ENCODE data around the gene CHAT.

CHAT gene

DNA sequence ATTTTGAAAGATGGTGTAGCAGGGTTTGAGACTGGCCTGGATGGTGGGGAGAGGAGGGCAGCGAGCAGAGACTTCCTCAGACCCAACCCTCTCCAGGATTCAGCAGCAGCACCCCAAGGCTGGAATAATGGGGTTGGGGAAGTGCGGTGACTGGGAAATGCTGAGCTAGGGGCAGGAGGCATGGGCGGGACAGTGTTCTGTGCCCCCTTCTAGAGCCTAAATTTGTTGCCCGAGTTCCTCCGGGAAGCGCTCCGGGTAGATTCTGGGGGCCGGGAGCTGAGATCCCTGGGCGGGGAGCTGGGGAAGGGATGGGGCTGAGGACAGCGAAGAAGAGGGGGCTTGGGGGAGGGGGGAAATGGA lies at the start of gene CHAT:
TSS of gene CHAT (plus strand) at position 156 of the 360 bp plus-strand sequence. CDS start at position 309, 153 bp downstream.
- no peak for DNase-seq

DNA sequence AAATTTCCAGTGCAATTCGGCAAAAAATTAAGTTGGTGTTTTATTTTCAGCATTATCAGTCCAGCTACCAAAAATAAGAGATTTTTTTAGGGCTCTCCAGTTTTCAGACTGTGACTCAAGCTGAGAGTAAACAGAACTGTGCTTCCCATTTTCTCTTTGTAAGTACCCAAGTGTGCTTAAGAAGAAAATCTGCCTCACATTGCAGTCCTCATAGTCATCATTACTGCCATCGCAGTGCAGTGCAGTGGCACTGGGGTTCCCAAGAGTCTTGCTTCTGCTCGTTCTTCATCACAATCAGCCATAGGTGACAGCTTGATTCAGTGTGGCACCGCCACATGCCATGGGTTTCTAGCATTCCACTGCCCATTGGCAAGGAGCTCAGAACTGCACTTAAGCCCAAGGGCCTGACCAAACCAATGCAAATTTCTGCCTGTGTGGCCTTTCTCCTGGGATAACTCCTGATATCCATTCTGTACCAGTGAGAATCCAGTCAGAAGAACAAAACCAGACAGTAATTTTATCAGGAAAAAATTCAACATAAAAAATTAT lies 49.3 kb upstream of the CHAT start:
- DNase-seq: no peak

DNA sequence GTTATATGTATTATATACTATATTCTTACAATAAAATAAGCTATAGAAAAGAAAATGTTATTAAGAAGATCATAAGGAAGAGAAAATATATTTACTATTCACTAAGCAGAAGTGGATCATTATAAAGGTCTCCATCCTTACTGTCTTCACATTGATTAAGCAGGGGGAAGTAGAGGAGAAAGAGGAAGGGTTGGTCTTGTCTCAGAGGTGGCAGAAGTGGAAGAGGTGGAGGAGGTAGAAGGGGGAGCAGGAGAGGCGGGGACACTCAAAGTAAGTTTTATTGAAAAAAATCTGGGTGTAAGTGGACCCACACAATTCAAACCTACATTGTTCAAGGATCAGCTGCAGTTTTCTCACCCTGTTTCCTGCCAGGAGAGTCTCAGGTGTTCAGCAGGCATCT lies 46.0 kb upstream of the CHAT start:
- DNase-seq: no peak

GRCh38 chr10:49568235-49568634 lies 45.6 kb upstream of the CHAT start:
- DNase-seq: no peak

GRCh38 chr10:49569031-49569631 lies 44.7 kb upstream of the CHAT start:
- DNase-seq: no peak

GRCh38 chr10:49571388-49571787 lies 42.4 kb upstream of the CHAT start:
- peak; percentile 12 for DNase-seq

DNA sequence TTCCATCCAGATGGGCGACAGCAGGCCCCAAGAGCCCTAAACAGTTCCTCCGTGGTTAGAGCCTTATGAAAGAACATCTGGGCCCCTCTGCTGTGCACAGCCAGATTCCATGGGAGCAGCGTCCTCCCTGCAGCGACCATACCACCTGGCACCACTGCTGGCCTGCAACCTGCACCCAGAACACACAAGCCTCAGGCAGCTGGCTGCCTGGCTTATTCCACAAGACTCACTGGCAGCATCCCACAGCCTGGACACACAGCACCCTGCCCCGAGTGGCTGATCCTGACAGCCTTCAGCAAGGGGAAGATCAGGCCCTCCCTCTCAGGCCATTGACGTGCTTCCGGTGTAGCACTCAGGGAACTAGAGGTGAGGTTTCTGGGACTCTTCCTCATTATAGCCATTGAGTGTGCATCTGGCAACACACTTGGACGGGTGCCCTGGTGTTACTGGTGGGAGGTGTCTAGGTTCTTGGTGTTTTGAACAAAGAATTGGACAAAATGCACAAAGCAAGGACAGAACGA lies 41.2 kb upstream of the CHAT start:
- no peak for DNase-seq

DNA sequence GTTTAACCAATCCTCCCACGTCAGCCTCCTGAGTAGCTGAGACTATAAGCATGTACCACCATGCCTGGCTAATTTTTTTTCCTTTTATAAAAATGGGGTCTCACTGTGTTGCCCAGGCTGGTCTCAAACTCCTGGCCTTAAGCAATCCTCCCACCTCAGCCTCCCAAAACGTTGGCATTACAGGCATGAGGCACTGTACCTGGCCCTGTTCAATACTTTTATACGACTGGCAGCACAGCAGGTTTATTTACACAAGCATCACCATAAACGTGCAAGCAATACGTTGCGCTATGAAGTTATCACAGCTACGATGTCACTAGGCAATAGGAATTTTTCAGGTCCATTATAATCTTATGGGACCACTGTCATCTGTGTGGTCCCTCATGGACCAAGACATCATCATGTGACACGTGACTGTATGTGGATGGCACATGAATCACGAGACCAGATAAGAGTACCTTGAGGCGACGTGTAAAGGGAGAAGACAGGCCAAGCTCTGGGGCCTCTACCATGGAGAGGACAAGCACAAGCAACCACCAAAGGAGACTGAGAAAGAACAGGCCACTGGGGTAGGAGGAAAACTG lies 38.3 kb upstream of the CHAT start:
- DNase-seq: no peak

- DNase-seq: no peak
These were observed 36.5 kb upstream of the CHAT start for GRCh38 chr10:49577182-49577925.

DNA sequence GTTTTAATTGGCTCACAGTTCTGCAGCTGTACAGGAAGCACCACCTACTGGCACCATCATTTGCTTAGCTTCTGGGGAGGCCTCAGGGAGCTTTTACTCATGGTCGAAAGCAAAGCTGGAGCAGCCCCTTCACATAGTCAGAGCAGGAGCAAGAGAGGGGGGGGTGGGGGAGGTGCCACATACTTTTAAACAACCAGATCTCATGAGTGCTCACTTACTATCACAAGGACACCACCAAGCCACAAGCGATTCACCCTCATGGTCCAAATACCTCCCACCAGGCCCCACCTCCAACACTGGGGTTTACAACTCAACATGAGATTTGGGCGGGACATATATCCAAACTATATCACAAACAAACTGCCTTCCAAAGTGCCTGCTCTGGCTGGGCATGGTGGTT lies 35.4 kb upstream of the CHAT start:
- no peak for DNase-seq

DNA sequence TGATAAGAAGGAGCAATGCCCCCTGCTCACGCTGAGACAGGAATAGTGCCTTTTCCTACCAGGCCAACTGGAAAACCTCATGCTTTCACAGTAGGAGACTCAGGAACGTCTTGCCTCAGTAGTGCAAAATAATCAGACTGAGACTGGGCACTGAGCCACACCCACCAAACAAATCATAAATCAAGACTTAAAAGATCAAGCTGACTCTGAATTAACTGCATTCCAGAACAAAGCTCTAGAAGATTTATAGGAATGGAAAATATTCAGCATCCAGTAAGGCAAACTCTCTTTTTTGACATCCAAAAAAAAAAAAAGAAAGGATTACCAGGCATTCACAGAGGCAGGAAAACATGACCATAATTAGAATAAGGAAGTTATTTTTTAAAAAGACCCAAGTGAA lies 34.2 kb upstream of the CHAT start:
- no peak for DNase-seq

GRCh38 chr10:49585387-49585786 lies 28.4 kb upstream of the CHAT start:
- no peak for DNase-seq

DNA sequence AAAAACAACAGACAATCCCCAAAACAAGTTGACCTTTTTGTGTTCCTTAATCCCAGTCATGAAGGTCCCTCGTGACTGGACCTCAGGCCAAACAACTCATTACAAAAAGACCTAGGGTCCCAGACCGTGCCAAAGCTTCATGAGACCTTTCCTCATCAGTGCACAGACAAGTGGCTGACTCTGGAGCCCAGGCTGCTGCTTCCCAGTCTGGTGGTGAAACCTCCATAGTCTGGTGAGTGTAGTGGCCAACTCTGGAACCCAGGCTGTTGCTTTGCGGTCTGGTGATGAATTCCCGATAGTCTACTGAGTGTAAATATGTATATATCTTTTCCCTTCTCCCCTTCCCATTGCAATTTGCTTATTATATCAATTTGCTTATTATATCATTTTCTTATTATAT lies 25.9 kb upstream of the CHAT start:
- DNase-seq: no peak

GRCh38 chr10:49592726-49593563 lies 20.9 kb upstream of the CHAT start:
- DNase-seq: peak; percentile 60

GRCh38 chr10:49593564-49593875 lies 20.3 kb upstream of the CHAT start:
- DNase-seq: no peak

DNA sequence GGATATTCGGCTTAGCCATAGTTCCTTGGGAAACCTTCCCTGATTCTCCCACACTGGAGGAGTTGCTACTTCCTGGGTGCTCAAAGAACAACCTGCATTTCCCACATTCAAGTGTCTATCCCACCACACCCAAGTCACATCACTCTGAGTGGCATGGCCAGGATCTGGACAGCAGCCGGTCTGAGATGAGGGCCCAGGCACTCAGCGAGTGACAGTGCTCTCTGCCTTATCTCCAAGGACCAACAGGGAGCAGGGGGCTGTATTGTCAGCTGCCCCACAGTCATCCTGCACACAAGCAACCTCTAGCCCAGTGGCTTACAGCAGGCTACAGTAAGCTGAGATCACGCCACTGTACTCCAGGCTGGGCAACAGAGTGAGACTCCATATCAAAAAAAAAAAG lies 19.8 kb upstream of the CHAT start:
- DNase-seq: no peak

GRCh38 chr10:49594594-49594993 lies 19.2 kb upstream of the CHAT start:
- peak; percentile 74 for DNase-seq

DNA sequence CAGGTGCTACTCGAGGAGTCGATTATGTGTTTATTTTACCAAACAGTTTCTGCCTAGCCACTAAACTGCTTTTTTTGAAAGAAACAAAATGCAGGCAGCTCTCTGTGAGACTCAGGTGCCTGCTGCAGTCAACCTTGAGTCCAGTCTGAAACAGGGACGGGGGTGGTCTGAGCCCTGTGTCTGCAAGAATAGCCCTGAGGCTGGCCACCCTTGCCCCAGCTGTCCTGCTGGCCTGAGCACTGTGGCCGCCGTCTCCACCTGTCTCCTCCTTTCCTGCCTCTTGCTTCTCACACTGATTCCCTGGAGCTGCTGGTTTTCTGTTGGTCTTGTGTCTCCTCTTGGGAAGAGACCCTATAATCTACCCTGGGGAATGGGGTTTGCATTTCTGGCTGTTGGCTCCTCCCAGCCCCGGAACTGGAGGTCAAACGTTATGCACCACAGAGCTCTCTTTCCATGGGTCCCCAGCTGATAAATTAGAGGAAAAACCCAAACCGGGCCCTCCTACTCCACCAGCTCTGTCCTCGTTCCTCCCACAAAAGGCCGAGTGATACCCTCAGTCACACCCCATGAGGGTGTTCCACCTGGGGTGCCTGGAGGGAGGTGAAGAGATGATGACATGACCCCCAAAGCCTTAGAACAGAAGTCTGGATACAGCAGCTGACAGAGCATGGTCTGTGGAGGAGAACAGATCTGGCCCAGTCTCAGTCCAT lies 18.7 kb upstream of the CHAT start:
- DNase-seq: no peak

DNA sequence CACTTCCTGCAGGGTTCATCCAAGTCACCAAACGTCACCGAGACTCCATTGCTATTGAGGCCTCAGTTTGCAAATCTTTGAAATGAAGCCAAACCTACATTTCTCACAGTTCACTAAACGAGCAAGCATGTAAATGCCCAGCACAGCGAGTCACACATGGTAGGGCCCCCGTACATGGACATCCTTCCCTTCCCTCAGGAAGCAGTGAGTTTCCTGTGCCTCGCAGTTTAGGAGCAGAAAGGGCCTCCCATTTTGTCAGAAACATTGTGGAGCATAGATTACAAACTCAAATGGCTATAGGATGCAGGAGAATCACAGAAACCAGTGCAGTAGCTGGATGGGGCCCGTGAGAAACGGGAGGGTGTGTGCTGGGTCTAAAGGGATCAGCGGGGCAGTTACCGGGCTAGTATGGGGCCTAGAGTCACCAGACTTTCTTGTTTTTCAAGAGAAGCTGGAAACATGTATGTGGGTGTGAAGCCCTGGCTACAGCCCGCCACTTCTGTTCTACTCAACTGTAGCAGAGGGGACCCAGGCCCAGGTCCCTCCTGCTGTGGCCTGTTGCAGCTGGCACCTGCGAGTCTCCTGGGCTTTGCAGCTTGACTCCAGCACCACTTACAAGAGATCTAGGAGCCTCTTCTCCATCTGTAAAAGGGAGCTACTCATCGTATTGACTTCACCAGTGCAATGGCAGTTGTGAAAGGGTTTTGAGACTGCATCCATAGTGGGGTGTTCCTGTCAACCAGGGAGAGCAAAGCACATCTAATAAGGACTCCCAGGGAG lies 17.9 kb upstream of the CHAT start:
- DNase-seq: no peak

DNA sequence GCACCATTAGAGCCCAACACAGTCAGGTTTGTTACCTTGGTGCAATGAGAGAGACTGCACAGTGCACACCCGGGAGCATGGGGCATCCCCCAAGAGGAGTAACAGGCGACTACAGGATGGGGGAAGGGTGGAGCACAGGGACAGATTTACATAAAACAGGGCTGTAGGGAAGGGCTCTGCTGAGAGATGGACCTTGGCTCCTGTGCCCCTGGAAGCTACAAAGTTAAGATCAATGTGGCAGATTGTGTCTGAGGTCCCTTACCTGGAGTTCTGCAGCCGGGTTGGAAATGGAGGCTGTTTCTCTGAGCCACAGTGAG lies 17.4 kb upstream of the CHAT start:
- DNase-seq: no peak

- no peak for DNase-seq
These were observed 17.0 kb upstream of the CHAT start for GRCh38 chr10:49596836-49597235.
